Measurements from ENCODE around the gene KRTAP4-2. TPM values are rescaled to one million over a fixed set of nuclear protein-coding genes. Genes with fewer than 3 reads are reported as not detected.

The KRTAP4-2 gene
- total RNA-seq, 1 experiment from 2014 or later = not detected

- in situ Hi-C loops (cut with HindIII; ENCODE audit: low pct_unique_long_range_greater_than_20kb, low sequenced_read_pairs) = no loop called here
- POLR2A ChIA-PET = no interaction called here
Measured at GRCh38 chr17:41185001-41185400, 7.0 kb upstream of the KRTAP4-2 start.

GRCh38 chr17:41184480-41184961 lies 6.5 kb upstream of the KRTAP4-2 start, which contains the start of gene KRTAP4-1:
Gene KRTAP4-1 (minus strand): TSS chr17:41184911. CDS start chr17:41184854, 57 bp downstream.
- H3K27me3 ChIP-seq (ENCODE audit: control insufficient read depth, insufficient read depth, low read length) = peaks cover 6% of the 10 kb centered on the region; the same call in 1 of the 2 replicates
- H3K27ac ChIP-seq (ENCODE audit: low read length) = no peak within 1 kb of the TSS
- DNase-seq (ENCODE audit: low read depth, low spot score) (no peak), ATAC-seq (no peak)
- no TSS peak for BruUV-seq (replicated peaks)
- TF ChIP-seq CTCF (IDR thresholded peaks at IDR 0.05) (no peak), POLR2AphosphoS5 (IDR thresholded peaks at IDR 0.05; ENCODE audit: low read depth, low read length) (no peak)
- no peaks in the 10 kb centered on the region for H3K9me3 ChIP-seq (ENCODE audit: control insufficient read depth, insufficient read depth, low read depth, low read length)
- H3K4me1 ChIP-seq (ENCODE audit: control insufficient read depth, insufficient read depth, low read length) = no peaks in the 10 kb centered on the region
- no peaks in the 10 kb centered on the region for H3K36me3 ChIP-seq (ENCODE audit: control insufficient read depth, insufficient read depth, low read length)
- ChIA-PET CTCF (no interaction called here), POLR2A (no interaction called here)
- H3K4me3 ChIP-seq (ENCODE audit: low read depth in 2 of 2, low read length in 2 of 2) = no peak within 1 kb of the TSS
- intact Hi-C loops (cut with micrococcal nuclease; ENCODE audit: unreplicated experiment) (no loop called here), in situ Hi-C loops (cut with HindIII; ENCODE audit: low pct_unique_long_range_greater_than_20kb, low sequenced_read_pairs) (no loop called here)

More at GRCh38 chr17:41185001-41185400, 7.0 kb upstream of the KRTAP4-2 start:
- Histone ChIP-seq H3K4me1 (ENCODE audit: control insufficient read depth, insufficient read depth, low read length) (no peaks in the 10 kb centered on the region), H3K4me3 (ENCODE audit: low read depth in 2 of 2, low read length in 2 of 2) (no peak overlapping the region), H3K27me3 (ENCODE audit: control insufficient read depth, insufficient read depth, low read length) (peaks cover 6% of the 10 kb centered on the region; the same call in 1 of the 2 replicates), H3K36me3 (ENCODE audit: control insufficient read depth, insufficient read depth, low read length) (no peaks in the 10 kb centered on the region), H3K27ac (ENCODE audit: low read length) (no peak overlapping the region), H3K9me3 (ENCODE audit: control insufficient read depth, insufficient read depth, low read depth, low read length) (no peaks in the 10 kb centered on the region)
- DNase-seq (ENCODE audit: low read depth, low spot score) (no peak), ATAC-seq (no peak)
- BruUV-seq (replicated peaks) = no TSS peak
- intact Hi-C loops (cut with micrococcal nuclease; ENCODE audit: unreplicated experiment) = no loop called here
- CTCF ChIA-PET = no interaction called here
- TF ChIP-seq REST (IDR thresholded peaks at IDR 0.05; ENCODE audit: insufficient read depth in 1 of 2, low read depth in 2 of 2, low read length in 1 of 2) (no peak), SIN3A (IDR thresholded peaks at IDR 0.05; ENCODE audit: borderline replicate concordance, insufficient read depth, low read depth, low read length) (no peak), TCF7L2 (IDR thresholded peaks at IDR 0.05; ENCODE audit: low read depth, low read length) (no peak), CTCF (IDR thresholded peaks at IDR 0.05) (no peak), POLR2AphosphoS5 (IDR thresholded peaks at IDR 0.05; ENCODE audit: low read depth, low read length) (no peak)

Data from Panc1 (cell line).